NCI-H1048 (cell line): Measurements from ENCODE around the gene CNTN5.

Source experiments
- DNase-seq: peaks from one replicate; lab custom pipeline; 2025; lab: John Stamatoyannopoulos, UW

The CNTN5 gene

DNA sequence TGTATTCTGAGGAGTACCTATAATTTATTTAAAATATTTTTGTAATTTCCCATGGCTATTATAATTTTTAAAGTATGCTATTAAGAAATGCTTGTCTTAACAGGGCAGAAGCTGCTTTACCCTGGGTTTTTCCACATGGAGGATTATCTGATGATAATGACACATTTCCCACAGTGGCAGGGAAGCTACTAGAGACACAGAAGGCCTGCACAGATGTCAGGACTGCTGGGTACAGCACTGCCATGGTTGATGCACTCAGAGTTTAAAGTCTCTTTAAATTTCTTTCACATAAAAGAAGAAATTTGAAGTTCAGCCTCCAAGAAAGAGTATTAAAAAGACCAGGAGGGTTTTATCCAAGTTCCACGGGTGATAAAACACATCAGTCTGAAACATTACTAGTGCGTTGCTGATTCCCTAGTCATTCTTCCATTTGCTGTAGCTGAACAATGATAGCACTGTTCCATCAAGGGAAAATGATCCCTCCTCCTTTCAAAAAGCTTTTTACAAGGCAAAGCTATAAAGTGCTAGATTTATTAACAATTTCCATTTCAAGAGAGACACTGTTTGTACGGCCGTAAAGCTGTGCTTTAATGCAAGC is 363.0 kb downstream of the CNTN5 start:
- DNase-seq = peak; percentile 13

- no peak for DNase-seq
These were observed 370.5 kb downstream of the CNTN5 start for GRCh38 chr11:99391245-99391644.

DNA sequence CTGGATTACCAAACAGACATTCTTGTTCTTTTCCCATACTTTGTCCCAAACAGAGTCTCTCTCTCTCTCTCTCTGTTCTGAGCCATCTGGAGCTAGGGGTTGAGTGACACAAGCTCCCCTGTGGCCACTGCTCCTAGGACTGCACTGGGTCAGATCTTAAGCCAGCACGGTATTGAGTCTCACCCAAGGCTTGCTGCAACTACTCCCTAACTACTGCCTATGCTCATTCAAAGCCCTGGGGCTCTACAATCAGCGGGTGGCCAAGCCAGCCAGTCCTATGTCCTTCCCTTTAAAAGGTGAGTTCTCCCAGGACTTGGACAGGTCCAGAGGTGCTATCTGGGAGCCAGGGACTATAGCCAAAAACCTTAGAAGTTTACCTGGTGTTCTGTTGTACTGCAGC is 385.6 kb downstream of the CNTN5 start:
- DNase-seq = no peak

DNA sequence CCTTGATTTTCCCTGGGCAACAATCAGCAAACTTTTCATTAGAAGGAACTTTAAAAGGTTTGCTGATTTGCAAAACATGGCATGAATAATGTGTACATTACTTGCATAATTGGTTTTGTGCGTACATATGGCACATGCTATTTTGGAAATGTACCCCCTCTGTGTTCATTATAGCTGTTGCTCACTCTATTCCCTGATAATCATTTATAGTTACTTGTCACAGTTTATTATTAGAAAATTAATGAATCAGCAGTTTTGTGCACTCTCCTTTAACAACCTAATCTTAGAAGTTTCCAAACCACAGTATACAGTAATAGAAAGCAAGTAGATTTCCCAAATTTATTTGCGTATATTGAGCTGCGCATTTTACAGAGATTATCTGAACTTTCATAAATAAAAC is 389.9 kb downstream of the CNTN5 start:
- DNase-seq = no peak

DNA sequence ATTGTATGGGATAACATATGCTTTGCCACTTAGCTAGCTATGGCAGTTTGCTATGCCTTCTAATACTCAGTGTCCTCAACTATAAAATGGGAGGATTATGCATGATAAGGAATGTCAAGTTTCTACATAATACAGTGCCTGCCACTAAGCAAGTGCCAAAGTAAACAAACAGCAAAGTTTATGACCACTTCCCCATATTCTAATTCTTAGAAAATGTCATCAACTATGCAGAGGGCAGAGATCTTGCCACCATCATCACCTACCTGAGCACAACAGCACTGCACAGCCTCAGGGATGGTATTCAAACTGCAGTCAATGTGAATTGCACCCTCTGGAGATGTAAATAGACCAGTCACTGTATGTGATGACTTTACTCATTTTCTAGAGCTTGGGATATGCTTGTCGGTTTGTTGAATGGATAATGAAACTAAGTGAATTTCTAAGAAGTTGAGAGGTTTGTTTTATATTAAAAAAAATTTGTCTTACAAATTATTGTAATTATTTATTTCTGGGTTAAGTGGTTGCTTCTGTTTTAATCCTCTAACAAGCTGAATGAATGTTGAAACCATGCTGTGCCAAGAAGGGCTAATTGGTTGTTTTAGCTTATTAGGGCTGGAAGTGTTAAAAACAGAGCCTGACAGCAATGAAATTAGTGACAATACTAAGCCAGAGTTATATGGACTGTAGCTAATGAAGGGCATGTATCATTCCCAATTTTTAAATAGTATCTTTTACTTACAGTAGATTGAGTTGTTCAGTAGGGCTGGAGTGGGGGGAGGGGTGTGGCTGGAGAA is 398.4 kb downstream of the CNTN5 start:
- no peak for DNase-seq

GRCh38 chr11:99419991-99420390 is 399.2 kb downstream of the CNTN5 start:
- DNase-seq = no peak

DNA sequence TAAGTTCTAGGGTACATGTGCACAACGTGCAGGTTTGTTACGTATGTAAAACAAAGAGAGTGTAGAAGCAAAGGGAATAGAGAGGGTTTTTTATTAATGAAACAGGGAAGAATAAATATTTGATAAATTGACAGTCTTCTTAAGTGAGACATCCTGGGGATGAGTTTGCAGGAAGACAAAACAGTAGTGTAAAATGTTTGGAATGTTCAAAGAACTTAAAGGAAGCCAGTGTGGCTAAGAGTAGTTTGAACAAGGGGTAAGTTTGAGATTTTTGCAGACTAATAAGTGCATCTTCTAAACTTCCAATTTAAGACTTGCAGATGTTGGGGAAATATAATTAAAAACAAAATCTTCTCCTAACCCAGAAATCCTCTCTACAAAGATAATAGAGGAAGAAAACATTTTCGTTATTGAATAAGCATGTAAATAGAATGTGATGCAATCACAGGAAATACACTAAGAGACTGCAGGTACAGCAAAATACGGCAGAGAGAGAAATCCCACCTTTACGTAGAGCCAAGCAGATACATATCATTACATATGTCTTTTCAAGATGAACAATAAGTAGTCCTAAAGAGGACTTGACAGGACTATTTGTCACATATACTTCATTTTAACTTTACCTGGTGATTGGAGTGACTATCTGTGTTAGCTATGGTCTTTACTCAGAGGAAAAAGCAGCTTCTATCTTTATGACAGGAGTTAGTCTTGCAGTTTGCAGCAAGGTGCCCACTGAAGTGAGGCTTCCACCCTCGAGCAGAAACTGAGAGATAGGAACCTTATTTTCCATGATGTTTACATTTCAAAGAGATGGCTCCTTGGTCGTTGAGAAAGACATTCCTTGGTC is 402.1 kb downstream of the CNTN5 start:
- no peak for DNase-seq

GRCh38 chr11:99423428-99423983 is 402.8 kb downstream of the CNTN5 start:
- DNase-seq = no peak

DNA sequence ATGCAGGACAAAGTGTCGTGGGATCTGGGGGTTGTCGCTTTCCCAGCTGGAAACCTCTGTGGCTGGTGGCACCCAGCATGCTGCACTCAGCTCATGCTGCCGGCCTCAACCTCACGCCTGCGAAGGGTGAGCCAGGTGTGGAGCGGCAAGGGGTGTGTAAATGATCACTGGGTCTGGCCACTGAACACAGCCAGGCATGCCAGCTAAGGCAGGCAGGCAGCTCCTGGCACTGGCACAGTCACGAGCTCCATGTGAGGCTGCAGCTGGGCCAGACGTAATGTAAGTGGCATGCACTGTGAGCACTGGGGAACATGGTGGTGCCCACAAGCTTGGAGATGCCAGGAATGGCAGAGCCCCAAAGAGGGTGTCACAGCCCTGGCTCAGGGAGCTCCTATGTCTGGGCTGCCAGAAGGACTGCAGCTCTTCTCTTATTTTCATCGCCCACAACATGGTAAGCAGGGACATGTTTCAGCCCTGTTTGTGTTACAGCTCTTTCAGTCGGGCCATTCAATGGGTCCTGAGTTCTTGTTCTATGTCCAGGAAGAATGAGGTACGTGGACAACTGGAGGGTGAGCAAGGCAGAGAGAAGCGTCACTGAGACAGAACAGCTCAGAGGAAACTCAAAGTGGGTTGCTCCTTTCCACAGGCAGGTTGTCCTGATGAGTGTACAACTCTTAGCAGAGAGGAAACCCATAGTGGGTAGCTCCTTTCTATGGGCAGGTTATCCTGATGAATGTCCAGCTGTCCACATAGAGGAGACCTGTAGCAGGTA is 403.8 kb downstream of the CNTN5 start:
- DNase-seq = no peak

DNA sequence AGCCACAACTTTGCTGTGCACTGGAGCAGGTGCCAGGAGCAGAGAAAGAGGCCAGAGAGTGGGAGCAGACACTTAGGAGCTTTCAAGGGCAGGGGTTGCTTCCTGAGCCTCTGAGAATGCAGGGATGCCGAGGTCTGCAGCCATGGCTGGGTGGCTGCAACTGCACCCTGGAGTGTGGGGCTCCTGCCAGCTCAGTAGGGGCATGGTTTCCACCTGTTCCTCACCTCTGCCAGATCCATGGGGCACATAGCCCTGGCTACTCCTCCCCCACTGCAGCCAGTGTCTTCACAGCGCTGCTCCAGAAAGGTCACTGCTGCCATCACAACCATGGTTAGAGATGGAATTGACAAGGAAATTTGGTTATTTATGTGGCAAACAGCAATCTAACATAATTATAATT is 404.8 kb downstream of the CNTN5 start:
- no peak for DNase-seq

GRCh38 chr11:99432677-99433076 is 411.9 kb downstream of the CNTN5 start:
- no peak for DNase-seq

- no peak for DNase-seq
These were observed 422.5 kb downstream of the CNTN5 start for GRCh38 chr11:99443276-99443675.

DNA sequence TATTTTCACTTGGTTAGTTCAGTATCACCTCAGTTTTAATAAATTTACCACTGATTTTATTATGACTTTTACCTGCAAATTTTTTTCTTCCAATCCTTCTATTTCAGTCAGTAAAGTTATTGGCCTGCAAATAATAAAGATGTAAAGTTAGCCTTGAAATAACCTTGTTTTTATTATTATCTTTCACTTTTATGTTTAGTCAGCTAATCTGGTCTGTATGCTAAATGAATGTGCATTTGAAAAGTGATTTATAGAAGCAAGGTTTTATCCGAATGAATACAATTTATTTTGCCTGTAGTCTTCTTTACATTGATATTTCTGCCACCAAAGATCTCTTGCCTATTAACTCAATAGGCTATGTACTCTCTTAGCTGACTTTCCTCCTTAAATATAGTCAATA is 425.7 kb downstream of the CNTN5 start:
- no peak for DNase-seq

- no peak for DNase-seq
These were observed 428.6 kb downstream of the CNTN5 start for GRCh38 chr11:99449345-99449744.

DNA sequence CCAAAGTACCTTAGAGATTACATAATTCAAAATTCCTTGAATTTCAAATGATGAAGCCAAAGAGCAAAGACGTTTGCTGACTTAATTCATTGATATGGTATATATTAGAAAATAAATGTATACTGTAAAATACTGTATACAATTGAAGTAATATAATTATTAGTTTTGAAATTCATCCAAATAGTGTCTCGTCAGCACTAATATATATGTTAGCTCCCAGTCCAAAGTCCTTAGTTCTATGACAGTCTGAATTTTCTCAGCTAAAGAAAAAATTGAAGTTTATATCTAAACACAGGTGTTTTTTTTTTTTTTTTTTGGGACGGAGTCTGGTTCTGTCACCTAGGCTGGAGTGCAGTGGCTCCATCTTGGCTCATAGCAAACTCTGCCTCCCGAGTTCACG is 431.3 kb downstream of the CNTN5 start:
- no peak for DNase-seq

GRCh38 chr11:99461913-99462312 is 441.2 kb downstream of the CNTN5 start:
- DNase-seq = no peak

DNA sequence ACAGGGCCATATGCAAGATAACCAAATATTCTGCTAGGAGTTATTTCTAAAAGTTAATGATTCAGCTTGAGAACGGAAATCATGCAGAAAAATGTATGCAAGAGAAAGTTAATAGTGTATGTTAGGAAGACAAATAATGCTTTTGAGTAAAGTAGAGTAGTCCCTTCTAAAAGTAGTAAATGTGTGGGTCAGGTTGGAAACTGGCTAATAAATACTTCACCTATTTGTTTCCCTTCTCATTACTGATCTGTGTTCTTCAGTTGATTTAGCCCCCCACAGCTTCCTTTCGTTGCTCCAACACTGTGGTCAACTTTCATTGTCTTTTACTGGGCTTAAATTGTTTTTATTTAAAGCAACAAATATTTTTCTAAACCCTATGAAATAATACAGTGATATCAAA is 444.2 kb downstream of the CNTN5 start:
- DNase-seq = no peak

- no peak for DNase-seq
These were observed 468.8 kb downstream of the CNTN5 start for GRCh38 chr11:99489581-99489980.

- DNase-seq = no peak
These were observed 473.3 kb downstream of the CNTN5 start for GRCh38 chr11:99494065-99494464.

GRCh38 chr11:99501655-99502054 is 480.9 kb downstream of the CNTN5 start:
- DNase-seq = no peak

DNA sequence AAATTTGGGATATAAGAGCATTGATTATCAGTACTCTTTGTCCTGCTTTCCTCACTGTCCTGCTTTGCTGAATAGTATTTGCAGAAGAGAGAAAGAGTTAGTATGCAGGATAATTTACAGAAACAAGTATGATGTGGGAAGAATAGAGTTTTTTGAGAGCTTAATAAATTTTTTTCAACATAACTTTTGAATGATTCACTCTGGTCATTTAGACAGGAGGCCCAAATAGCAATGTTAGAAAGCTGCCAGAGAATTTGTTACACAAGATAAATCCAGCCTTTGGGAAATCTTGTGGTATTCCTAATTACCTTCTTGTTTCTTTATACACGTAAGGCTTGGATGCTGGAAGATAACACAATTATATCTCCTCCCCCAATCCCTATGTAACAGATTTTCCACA is 484.6 kb downstream of the CNTN5 start:
- no peak for DNase-seq

GRCh38 chr11:99505831-99506230 is 485.1 kb downstream of the CNTN5 start:
- DNase-seq = no peak
